DMS79 treated with DMSO at 0.1 percent for 48 hours (cell line): ENCODE results near the gene AKIP1.
"Not testable (repeated sequence)": the region's sequence is repeated elsewhere in the genome, so short reads cannot be mapped to it uniquely, and the experiment has no call there.

ENCODE experiments used
- DNase-seq: peaks from one replicate; lab custom pipeline; 2025; lab: John Stamatoyannopoulos, UW

AKIP1 gene

DNA sequence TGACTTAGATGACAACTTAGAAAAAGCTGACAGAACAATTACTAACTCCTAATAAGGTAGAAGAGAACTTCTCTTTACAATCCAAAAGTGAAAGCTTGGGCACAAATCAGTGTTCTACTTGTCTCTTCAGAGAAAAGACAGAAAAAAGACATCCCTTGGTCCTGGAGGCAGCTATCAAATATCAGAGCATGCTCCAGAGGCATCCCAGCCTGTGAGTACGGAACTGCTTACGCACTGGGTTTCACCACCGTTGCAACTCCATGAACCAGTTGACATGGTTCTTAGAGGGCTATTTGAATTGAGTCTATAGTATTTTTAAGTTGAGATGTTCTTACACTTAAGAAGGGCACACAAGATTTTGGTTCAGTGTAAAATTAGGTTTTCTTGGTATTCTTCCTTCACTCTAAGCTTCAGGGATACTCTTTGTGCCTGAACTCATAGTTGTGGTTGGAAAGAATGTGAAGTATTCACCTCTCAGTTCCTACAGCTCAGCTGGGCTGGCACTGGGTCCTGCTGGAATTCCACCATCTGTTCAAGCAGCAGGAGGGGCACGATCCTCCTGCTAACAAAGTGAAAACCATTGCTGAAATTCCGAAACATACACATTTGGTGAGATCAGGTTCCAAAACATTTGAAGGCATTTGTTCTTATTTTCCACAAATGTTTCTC is 6.3 kb downstream of the AKIP1 start:
- no peak for DNase-seq

DNA sequence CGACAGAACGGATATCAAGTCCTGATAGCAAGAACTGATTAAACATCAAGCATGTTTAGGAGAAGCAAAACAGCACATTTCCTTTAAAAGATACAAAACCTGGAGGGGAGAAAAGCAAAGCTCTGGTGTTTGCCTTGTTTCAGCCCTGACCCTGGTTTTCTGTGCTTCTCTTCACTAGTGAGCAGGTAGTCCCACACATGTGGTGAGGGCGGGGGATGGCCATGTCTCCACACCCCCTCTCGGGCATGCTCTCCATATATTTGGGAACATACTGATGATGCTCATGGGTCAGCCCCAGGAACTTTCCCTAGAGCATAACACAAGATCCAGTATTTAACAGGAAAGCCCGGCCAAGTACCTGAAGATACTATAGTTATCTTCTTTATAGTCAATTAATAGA is 11.7 kb downstream of the AKIP1 start:
- no peak for DNase-seq

DNA sequence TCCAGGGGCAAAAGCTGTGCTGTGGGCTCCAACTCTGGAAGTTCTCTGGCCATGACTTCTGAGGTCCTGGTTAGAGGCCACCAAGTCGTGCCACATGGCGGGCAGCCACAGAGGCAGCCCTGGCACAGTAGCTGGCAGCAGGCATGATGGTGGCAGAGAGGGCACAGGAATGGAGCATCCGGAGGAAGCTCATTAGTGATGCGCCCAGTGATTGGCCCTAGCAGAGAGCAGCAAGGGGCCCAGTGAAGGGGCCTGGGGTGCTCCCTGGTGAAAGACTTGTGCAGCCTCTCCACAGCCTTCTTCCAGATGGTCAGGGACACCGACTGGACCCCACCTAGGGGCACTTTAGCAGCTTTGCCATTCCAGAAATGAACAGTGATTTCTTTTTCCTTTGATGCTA is 14.7 kb downstream of the AKIP1 start:
- DNase-seq = no peak

GRCh38 chr11:8926236-8926635 is 15.2 kb downstream of the AKIP1 start:
- no peak for DNase-seq

DNA sequence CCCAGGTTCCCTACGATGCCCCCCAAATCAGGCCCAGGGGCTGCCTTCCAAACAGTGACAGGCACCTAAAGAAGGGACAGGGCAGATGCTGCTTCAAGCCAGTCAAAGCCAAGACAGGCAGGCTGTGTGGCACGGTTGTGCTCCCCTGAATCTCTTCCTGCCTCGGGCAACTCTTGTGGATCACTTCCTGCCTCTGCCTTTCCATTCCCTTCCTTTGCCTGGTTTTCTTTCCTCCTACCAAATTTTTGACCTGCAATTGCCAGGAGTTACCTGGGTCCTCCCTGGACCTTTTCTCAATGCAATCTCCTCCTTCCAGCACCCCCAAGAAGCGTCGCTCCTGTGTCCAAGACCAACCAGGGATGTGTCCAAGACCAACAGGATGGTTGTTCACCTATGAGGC is 16.2 kb downstream of the AKIP1 start:
- no peak for DNase-seq

DNA sequence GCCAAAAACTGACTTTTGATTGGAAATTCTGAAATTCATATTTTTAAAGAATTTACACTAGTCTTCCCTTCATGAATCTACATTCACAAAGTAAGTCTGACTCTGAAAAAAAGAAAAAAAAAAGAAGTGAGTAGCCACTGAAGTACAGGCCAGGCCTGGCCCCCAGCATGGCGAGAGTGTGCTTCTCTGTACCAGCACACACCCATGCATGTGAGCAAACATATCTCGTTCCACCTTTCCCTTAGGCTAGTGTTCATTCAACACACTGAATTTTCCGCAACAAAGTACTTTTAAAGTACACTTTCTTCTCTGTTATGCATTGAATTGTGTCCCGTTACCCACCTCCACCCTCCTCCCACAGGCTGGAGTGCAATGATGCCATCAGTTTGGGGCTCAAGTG is 17.2 kb downstream of the AKIP1 start:
- DNase-seq = no peak

DNA sequence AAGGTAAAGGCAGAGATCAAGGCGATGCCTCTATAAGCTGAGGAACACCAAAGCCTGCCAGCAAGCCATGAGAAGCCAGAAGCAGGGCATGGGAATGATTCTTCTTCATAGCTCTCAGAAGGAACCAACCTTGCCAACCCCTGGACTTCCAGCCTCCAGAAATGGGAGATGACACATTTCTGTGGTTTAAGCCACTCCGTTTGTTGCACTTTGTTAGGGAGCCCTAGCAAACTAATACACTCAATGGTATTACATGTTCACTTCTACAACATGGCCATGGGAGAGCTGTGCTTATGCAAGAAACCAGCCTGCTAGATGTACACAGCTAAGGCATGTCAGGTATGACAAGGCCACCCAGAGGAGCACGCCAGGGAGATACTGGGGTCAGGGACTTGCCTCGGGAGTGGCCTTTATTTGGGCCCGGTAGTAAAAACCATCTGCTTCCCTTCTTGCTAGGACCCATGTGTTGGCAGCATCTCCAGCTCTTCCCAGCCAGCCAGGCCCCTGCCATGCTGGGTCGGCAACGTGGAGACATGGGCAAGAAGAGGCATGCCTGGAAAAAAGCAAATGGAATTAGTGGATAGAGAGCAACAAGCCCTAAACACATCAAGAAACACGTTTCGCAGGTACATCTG is 18.1 kb downstream of the AKIP1 start:
- no peak for DNase-seq

DNA sequence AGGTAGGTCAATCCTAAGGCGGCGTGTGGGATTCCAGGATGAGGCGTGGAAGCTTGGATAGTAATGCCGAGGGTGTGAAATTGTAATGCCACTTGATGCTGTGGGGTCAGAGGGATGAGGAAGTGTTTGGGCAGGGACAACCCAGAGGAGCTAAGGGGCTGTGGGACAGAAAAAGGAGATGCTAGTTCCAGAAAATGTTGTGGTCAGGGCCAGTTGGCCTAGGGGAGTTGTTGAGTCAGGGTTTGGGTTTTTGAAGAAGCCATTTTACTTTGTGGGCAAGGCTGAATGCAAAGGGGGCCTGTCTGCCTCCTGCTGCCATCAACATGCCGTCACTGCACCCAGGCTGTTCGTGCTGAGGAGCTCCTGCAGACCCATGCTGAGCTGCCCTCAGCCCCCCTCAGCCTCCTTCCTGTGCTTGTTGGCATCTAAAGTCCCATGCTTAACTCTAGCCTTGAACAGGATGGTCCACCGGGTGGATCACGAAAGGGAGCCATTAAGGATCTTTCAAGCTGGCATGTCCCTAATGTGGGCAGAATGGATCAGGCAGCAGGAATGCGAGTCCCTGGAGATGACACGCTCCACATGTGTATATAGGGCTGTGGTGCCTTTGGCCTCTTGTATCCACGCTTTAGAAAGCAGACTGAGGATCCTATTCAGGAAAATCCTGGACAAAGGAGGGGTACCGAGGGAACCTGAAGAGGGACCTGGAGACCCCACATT is 19.6 kb downstream of the AKIP1 start:
- no peak for DNase-seq

DNA sequence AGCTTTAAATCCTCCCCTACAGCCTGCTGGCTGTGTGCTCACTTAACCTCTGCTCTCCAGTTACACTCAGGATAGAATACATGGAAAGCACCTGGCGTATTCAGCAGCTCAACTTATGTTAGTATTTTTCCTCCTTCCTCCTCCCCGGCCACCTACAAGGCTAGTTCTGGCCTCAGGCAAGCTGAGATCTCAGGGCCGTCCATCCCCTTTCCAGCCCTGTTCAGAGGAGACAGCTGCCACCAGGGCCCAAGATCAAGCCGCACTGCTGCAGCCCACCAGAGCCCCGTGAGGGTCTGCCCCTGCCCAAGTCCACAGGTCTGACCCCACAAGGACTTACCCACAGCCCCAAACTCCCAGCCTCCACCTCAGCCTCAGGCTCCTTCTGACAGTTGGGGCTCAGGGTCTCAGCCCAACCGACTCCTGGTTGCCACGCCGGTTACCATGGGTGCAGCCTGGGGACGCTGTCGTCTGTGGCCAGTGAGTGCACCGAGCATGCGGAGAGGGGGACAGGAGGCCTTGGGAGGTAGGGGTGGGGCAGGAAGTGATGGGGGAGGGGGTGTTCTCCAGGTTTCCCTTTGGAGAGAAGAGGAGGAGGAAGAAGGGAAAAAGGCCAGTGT is 21.7 kb downstream of the AKIP1 start, which contains the start of gene C11orf16:
Gene C11orf16, minus strand, starts transcription at position 384 of the 617 bp plus-strand sequence. CDS start 639 bp downstream, outside the sequence.
- no peak for DNase-seq

DNA sequence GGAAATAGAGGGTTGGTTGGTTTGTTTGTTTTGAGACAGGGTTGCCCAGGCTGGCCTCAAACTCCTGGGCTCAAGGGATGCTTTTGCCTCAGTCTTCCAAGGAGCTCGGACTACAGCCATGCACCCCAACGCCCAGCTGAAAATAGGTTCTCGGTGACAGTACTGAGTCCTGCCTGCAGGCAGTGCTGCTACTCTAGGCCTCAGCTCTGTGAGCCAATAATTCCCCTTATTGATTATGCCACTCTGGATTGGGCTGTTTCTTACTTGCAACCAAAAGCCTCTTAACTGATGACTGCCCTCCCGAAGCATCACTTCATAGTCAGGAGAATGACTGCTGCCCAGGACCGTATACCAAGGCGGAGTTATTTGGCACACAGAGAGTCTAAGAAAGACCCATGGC is 22.9 kb downstream of the AKIP1 start:
- DNase-seq = no peak

DNA sequence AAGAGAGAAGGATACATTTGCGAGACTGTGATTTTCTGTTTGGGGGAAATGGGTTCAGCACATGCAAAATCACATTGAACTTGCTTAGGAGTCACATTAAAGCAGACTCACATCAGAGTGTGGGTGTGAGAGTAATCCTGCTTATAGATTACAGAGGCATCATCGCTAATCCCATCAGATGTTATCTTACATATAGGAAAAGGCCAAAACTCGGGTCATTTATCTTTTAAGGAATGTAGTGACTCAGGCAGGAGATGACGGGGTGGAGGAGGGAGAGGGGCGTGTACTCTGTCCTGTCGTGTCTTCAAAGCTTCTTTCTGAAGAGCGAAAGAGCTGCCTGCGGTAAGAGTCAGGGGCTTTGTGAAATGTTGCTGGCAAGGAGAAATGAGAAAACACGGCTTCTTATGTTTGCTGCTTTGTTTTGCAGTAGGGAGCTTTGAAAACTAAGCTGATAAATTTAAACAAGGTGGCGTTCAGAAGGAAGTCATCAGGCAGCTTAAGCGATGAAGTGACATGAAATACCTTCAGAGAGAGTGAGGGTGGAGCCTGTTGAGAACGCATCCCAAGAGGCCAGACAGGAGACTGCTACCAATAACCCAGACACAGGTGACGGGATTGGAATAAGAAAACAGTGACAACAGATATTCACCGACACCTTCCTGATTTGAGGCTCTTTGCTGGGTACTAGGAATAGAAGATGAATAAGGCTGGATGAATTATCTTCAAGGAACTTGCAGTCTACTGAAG is 23.9 kb downstream of the AKIP1 start:
- no peak for DNase-seq

GRCh38 chr11:8935789-8936188 is 24.8 kb downstream of the AKIP1 start:
- not testable (repeated sequence) for DNase-seq

GRCh38 chr11:8937159-8937558 is 26.2 kb downstream of the AKIP1 start:
- peak; percentile 33 for DNase-seq

GRCh38 chr11:8937659-8938058 is 26.7 kb downstream of the AKIP1 start:
- no peak for DNase-seq

GRCh38 chr11:8941341-8942103 is 30.5 kb downstream of the AKIP1 start:
- DNase-seq = no peak

DNA sequence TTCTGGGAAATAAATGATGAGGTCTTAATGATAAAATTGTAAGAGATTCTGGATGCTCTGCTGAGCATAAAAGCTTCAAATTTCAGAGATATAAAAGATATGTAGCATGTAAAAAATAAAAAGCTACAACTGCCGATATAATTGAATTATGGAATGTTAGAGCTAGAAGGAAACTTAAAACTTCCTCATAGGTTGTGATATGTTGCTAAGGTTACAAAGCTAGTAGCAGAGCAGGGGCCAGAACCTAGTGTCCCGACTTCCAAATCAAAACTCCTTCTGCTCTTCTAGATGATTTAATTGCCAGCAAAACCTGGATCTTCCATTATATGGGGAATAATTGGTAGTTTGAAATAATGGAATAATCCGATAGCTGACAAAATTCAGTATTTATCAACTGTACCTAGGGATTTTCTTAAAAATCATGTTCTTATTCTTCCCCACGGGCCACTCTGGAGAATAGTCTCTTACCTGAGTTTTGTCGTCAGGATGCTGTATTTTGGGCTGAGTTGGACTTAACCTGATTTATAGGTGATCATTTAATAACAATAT is 31.6 kb downstream of the AKIP1 start, which contains the start of gene ASCL3:
Gene ASCL3, minus strand, starts transcription at position 499 of the 549 bp plus-strand sequence. CDS start 4,855 bp downstream, outside the sequence.
- DNase-seq = no peak

- DNase-seq = no peak
Observed at GRCh38 chr11:8947230-8947943, 36.4 kb downstream of the AKIP1 start.

DNA sequence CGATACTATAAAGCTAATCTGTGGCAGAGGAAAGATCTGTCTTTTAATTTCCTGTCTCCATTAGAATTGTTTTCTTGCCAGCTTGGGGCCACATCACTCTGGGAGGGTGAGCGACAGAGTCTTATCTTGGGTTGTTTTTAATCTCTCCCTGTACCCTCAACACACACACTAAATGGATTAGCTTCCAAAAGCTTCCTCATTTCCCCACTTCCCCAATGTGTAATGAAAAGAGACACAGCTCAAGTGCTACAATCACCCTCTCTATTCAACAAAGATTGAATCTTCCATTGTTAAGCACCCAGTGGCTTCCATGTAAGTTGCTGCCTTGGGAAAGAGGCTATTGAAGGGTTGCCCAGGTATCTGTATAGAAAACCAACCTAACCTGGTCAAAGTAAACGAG is 37.9 kb downstream of the AKIP1 start:
- DNase-seq = no peak

GRCh38 chr11:8956860-8957259 is 45.9 kb downstream of the AKIP1 start:
- no peak for DNase-seq

DNA sequence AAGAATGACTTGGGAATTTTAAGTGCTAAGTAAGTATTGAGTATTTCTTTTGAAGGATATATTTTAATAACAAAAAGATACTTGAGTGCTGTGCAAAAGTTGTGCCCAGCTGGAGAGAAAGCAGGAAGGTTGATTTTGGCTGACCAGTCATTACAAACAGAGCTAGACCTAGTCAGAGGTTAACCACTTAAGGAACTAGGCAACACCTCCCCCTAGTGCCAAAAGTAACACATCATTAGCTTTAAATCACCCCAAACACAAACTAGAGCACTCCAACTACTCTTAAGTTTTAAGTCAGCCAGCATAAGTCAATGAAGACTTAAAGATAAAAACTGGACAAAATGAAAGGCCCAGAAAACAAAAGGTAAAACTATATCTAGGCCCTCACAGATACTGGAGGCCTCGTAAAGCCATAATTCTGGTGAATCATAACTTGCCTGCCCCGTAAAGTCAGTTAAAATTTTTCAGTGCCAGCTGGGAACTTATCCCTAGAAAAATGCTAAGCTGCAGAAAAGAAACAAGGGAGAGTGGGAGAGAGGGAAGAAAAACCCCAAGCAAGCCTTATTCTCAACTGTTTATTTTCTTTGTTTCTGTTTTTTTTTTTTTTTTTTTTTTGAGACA is 48.7 kb downstream of the AKIP1 start:
- DNase-seq = peak; percentile 77
